GM23338 (cell line): ENCODE results near the gene SNAPC1.

Experiments
- CREB1 ChIP-seq: fragments of 250-450 bp; sonication (Bioruptor Pico); IDR thresholded peaks from 2 replicates; pipeline ENCODE4 v1.5.0; 2020; ENCODE audit warnings: low read depth, mild to moderate bottlenecking, moderate library complexity
- CTCF ChIP-seq, 2 experiments: fragments of 200-600 bp in 1 of 2; sonication (generic) in 1 of 2; conservative IDR thresholded peaks; 2 replicates each; pipeline versions ENCODE4 v1.5.1 to v1.6.1; 2016 to 2017; ENCODE audit warnings: antibody characterized with exemption in 2 of 2, low read depth in 2 of 2, mild to moderate bottlenecking in 2 of 2, moderate library complexity in 1 of 2
- ETS1 ChIP-seq: IDR thresholded peaks from 2 replicates; pipeline ENCODE4 v1.6.1; 2016; ENCODE audit warnings: antibody characterized with exemption
- EZH2 ChIP-seq: fragments of 200-600 bp; sonication (generic); IDR thresholded peaks from one replicate; pipeline ENCODE4 v1.8.0; 2017; ENCODE audit warnings: antibody characterized with exemption, mild to moderate bottlenecking, low read depth; ENCODE audit not compliant: unreplicated experiment
- EZH2phosphoT487 ChIP-seq: fragments of 200-600 bp; sonication (generic); IDR thresholded peaks from one replicate; pipeline ENCODE4 v1.8.1; 2018; ENCODE audit warnings: antibody characterized with exemption; ENCODE audit not compliant: unreplicated experiment
- JUNB ChIP-seq: IDR thresholded peaks from one replicate; pipeline ENCODE4 v1.6.1; 2016; ENCODE audit warnings: antibody characterized with exemption; ENCODE audit not compliant: unreplicated experiment
- NANOG ChIP-seq: IDR thresholded peaks from 2 replicates; pipeline ENCODE4 v1.6.1; 2016; ENCODE audit warnings: antibody characterized with exemption, borderline replicate concordance
- POLR2AphosphoS5 ChIP-seq: IDR thresholded peaks from 2 replicates; pipeline ENCODE4 v1.6.1; 2016; ENCODE audit warnings: antibody characterized with exemption, low read depth
- REST ChIP-seq: IDR thresholded peaks from one replicate; pipeline ENCODE4 v1.6.1; 2018; ENCODE audit warnings: antibody characterized with exemption; ENCODE audit not compliant: unreplicated experiment
- STAT1 ChIP-seq: IDR thresholded peaks from one replicate; pipeline ENCODE4 v1.6.1; 2016; ENCODE audit warnings: antibody characterized with exemption; ENCODE audit not compliant: unreplicated experiment

- TF ChIP-seq CTCF (conservative IDR thresholded peaks at IDR 0.05; ENCODE audit: low read depth in 2 of 2), result no peak
- no peak for TF ChIP-seq EZH2phosphoT487
- no peak for TF ChIP-seq REST
- no peak for TF ChIP-seq NANOG
- TF ChIP-seq POLR2AphosphoS5, result no peak
- no peak for TF ChIP-seq EZH2
- TF ChIP-seq CREB1 (CRISPR knock-in tag), result no peak
- no peak for TF ChIP-seq STAT1
- TF ChIP-seq ETS1, result no peak
- no peak for TF ChIP-seq JUNB
Observed at GRCh38 chr14:61761557-61761956, 663 bp upstream of the SNAPC1 start.
